Heart left ventricle (tissue), 16 donors: Measurements from ENCODE around the gene DENND5A. TPM values are rescaled to one million over a fixed set of nuclear protein-coding genes. Genes with fewer than 3 reads are reported as not detected.
A peak's percentile ranks its signal among the peaks of the same experiment; 100 is the strongest.

Experiments used
- ATAC-seq, 4 donors: fragments of 200-7000 bp; cut with Tn5 transposase; one replicate each; pipeline ENCODE4 v1.9.1; 2020 to 2022; ENCODE audit warnings: moderate library complexity in 4 of 4, mild to moderate bottlenecking in 3 of 4, moderate number of reproducible peaks in 1 of 4
- DNase-seq, 5 donors: peaks; one replicate each; pipeline ENCODE4 v3.0.0-alpha.2; 2020
- H3K27ac ChIP-seq, 12 donors: fragments of 200-600 bp; sonication (generic) in 4 of 12; one replicate each; pipeline versions ENCODE4 v1.5.0 to v1.8.0; 2016 to 2022; ENCODE audit warnings: mild to moderate bottlenecking in 2 of 12
- H3K27me3 ChIP-seq, 9 donors: fragments of 200-600 bp; sonication (generic) in 2 of 9; one replicate each; pipeline versions ENCODE4 v1.5.1 to v1.8.0; 2016 to 2022; ENCODE audit warnings: mild to moderate bottlenecking in 3 of 9
- H3K36me3 ChIP-seq, 9 donors: fragments of 200-600 bp; sonication (generic) in 2 of 9; one replicate each; pipeline versions ENCODE4 v1.5.0 to v1.8.0; 2018 to 2022; ENCODE audit warnings: mild to moderate bottlenecking in 2 of 9
- H3K4me1 ChIP-seq, 12 donors: fragments of 200-600 bp; sonication (generic) in 4 of 12; one replicate each; pipeline versions ENCODE4 v1.5.0 to v1.8.0; 2016 to 2022; ENCODE audit warnings: mild to moderate bottlenecking in 3 of 12
- H3K4me3 ChIP-seq, 12 donors: fragments of 200-600 bp; sonication (generic) in 4 of 12; one replicate each; pipeline versions ENCODE4 v1.5.0 to v1.8.0; 2017 to 2022; ENCODE audit warnings: mild to moderate bottlenecking in 9 of 12, moderate library complexity in 4 of 12
- H3K9me3 ChIP-seq, 12 donors: fragments of 200-600 bp; sonication (generic) in 4 of 12; one replicate each; pipeline versions ENCODE4 v1.5.0 to v1.8.0; 2016 to 2022; ENCODE audit warnings: mild to moderate bottlenecking in 1 of 12
- POLR2A ChIP-seq, 2 donors: fragments of 450-650 bp; IDR thresholded peaks; one replicate each; pipeline ENCODE4 v1.6.1; 2017; ENCODE audit warnings: antibody characterized with exemption in 2 of 2, mild to moderate bottlenecking in 2 of 2, moderate library complexity in 2 of 2
- WGBS, 4 donors: extraction: QIAGEN DNeasy Blood & Tissue Kit in 2 of 4; methylation state at CpG; one replicate each; pipeline versions ENCODE4 v1.1.5 to v1.1.7; 2013 to 2018; 5-methylcytosine and 5-hydroxymethylcytosine counted together
- intact Hi-C, 10 donors: fragments of 100-400 bp; cut with DNase I; formaldehyde crosslinking; loops; one replicate each; pipeline versions ENCODE4 v1.11.1 to v1.14.2; 2022
- polyA plus RNA-seq, 2 donors: library from polyadenylated mRNA; stranded (reverse); fragments of 200-250 nt; gene quantifications; one replicate each; pipeline ENCODE4 v1.2.3, GENCODE V29; 2013
- total RNA-seq, 9 donors: library from RNA; depleted of rRNA in 2 of 9; stranded (reverse); fragments of >200 nt in 2 of 9; fragmentation: NEBNext Ultra II Directional in 3 of 9; extraction: Animal tissue kit (Norgen Biotek cat#: 25700) in 3 of 9; gene quantifications; one replicate each; pipeline versions ENCODE4 v1.1.0 to v1.2.4, GENCODE V29; 2016 to 2023
- TF ChIP-seq, protein P1 (sequence below), 12 donors: fragments of 200-600 bp; sonication (generic) in 4 of 12; IDR thresholded peaks; one replicate each; pipeline versions ENCODE4 v1.5.0 to v1.8.0; 2018 to 2022; ENCODE audit warnings: antibody characterized with exemption in 12 of 12, mild to moderate bottlenecking in 5 of 12
- donor health status: ischemic (EF 13 %, LVEDD 7.1; RV severe dilation, severe dysfunction).
- donor health status: healthy with polysubstance abuse.
- donor health status: DM: no; HTN: yes; CAD: no.
- donor health status: DM: no; HTN: no; CAD: no.
- donor health status: ischemic (EF 25% LVEDD 6.9; RV normal size, moderate dysfunction).
- donor health status: ischemic (EF 25% LVEDD 5.7; RV mildly dilated, moderate dysfunction).
- donor health status: healthy.
- donor health status: DM: yes; HTN: yes; CAD: no.
- donor health status: ischemic (EF 35%, LVEDD 5.7; RV mildly dilated, moderate dysfunction).
- donor health status: nonischemic (EF 11% LVEDD 7.7; RV severe dilation, severe dysfunction).
- donor health status: DM: yes; HTN: yes; CAD: no.
- donor health status: PGD.
- donor health status: ischemic (EF 29% LVEDD 5.4; RV normal size, mild dysfunction).
- donor health status: nonischemic (EF 23%, LVEDD 6.1; RV moderate dilation, normal function).

The DENND5A gene
- total and polyA plus RNA-seq, 11 donors: 44.5 to 175 (median 113) TPM

DNA sequence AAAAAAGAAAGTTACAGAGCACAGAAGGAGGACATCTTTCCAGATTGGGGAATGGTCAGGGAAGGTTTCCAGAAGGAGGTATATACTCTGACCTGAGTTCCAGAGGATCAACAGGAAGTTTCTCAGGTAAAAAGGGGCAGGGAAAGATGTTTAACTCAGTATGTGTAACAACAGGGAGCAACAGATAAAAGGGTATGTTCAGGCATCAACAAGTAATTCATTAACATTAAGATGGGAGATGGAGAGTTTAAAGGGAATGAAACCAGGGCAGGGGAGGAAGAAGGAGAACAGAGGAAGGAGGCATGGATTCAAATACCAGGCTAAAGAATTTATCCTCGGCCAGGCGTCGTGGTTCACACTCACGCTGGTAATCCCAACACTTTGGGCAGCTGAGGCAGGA, 2.5 kb upstream of the DENND5A start:
- WGBS, 4 donors: 87 to 91% (median 88%) methylated on average over 4 of the region's 4 CpGs
- no peak for ATAC-seq
- intact Hi-C loops: loop anchor here in 8 of 10 donors (5.0 to 10.0 kb wide), 5 partner anchors 45 to 197 kb away; partner anchors contain the start of genes IPO7 (in 3 of the 8), TMEM41B (in 1 of the 8) and ZNF143 (in 1 of the 8)

DNA sequence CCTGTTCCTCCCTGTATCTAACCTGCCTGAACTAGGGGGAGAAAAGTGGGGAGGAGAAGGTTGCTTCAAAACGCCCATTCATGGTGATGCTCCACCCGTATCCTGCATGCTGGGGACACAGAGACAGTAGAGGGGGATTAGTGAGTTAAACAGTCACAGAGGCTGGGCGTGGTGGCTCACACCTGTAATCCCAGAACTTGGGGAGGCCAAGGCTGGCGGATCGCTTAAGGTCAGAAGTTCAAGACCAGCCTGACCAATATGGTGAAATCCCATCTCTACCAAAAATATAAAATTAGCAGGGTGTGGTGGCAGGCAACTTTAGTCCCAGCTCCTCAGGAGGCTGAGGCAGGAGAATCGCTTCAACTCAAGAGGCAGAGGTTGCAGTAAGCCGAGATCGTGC, 1.8 kb upstream of the DENND5A start:
- intact Hi-C loops: loop anchor here in 8 of 10 donors (5.0 to 10.0 kb wide), 5 partner anchors 45 to 198 kb away; partner anchors contain the start of genes IPO7 (in 3 of the 8), TMEM41B (in 1 of the 8) and ZNF143 (in 1 of the 8)
- ATAC-seq: no peak
- WGBS, 4 donors: 90 to 97% (median 96%) methylated on average over 8 of the region's 8 CpGs

More for the DNA sequence above, 2.5 kb upstream of the DENND5A start:
- H3K36me3 ChIP-seq: no peaks in the 10 kb centered on the region
- H3K27me3 ChIP-seq: no peaks in the 10 kb centered on the region
- TF ChIP-seq, protein P1, sequence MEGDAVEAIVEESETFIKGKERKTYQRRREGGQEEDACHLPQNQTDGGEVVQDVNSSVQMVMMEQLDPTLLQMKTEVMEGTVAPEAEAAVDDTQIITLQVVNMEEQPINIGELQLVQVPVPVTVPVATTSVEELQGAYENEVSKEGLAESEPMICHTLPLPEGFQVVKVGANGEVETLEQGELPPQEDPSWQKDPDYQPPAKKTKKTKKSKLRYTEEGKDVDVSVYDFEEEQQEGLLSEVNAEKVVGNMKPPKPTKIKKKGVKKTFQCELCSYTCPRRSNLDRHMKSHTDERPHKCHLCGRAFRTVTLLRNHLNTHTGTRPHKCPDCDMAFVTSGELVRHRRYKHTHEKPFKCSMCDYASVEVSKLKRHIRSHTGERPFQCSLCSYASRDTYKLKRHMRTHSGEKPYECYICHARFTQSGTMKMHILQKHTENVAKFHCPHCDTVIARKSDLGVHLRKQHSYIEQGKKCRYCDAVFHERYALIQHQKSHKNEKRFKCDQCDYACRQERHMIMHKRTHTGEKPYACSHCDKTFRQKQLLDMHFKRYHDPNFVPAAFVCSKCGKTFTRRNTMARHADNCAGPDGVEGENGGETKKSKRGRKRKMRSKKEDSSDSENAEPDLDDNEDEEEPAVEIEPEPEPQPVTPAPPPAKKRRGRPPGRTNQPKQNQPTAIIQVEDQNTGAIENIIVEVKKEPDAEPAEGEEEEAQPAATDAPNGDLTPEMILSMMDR (IDR thresholded peaks at IDR 0.05): no peak
- no peak for TF ChIP-seq POLR2A (IDR thresholded peaks at IDR 0.05)
- no peaks in the 10 kb centered on the region for H3K9me3 ChIP-seq
- peaks cover 0 to 22% (median 11%) of the 10 kb centered on the region in 12 donors for H3K4me1 ChIP-seq
- no peak overlapping the region for H3K4me3 ChIP-seq
- no peak for DNase-seq
- no peak overlapping the region for H3K27ac ChIP-seq

DNA sequence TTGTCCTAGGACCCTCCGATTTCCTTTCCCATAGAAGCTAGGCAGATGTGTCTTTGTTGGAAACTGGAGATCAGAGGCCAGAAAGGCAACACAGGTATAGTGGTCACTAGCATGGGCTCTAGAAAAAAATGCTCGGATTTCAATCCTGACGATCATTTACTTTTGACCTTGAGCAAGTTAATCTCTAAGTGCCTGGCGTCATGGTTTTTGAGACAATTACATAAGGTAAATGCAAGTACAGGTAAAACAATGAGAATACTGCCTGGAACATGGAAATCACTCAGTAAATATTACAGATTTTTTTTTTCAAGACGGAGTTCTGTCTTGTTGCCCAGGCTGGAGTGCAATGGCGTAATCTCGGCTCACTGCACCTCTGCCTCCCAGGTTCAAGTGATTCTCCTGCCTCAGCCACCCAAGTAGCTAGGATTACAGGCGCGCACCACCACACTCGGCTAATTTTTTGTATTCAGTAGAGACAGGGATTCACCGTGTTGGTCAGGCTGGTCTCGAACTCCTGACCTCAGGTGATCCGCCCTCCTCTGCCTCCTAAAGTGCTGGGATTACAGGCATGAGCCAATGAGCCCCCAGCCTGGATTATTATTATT, 1.1 kb upstream of the DENND5A start:
- no peaks in the 10 kb centered on the region for H3K27me3 ChIP-seq
- no peaks in the 10 kb centered on the region for H3K36me3 ChIP-seq
- WGBS, 4 donors: 83 to 89% (median 85%) methylated on average over 13 of the region's 13 CpGs
- intact Hi-C loops: loop anchor here in 8 of 10 donors (5.0 to 10.0 kb wide), 5 partner anchors 46 to 199 kb away; partner anchors contain the start of genes IPO7 (in 3 of the 8), TMEM41B (in 1 of the 8) and ZNF143 (in 1 of the 8)
- H3K4me1 ChIP-seq: peaks cover 0 to 35% (median 24%) of the 10 kb centered on the region in 12 donors
- ATAC-seq (no peak), DNase-seq (no peak)
- H3K4me3 ChIP-seq: peak overlapping the region in 4 of 12 donors; percentile 96 to 99 (median 98)
- TF ChIP-seq, protein P1 (IDR thresholded peaks at IDR 0.05): no peak
- no peak for TF ChIP-seq POLR2A (IDR thresholded peaks at IDR 0.05)
- peak overlapping the region in 10 of 12 donors; percentile 93 to 99 (median 98) for H3K27ac ChIP-seq
- H3K9me3 ChIP-seq: no peaks in the 10 kb centered on the region

More for the DNA sequence above, 1.8 kb upstream of the DENND5A start:
- TF ChIP-seq, protein P1 (IDR thresholded peaks at IDR 0.05): no peak
- TF ChIP-seq POLR2A (IDR thresholded peaks at IDR 0.05): no peak
- no peaks in the 10 kb centered on the region for H3K9me3 ChIP-seq
- no peaks in the 10 kb centered on the region for H3K36me3 ChIP-seq
- DNase-seq: no peak
- peaks cover 0 to 28% (median 18%) of the 10 kb centered on the region in 12 donors for H3K4me1 ChIP-seq
- no peak overlapping the region for H3K27ac ChIP-seq
- H3K4me3 ChIP-seq: no peak overlapping the region
- no peaks in the 10 kb centered on the region for H3K27me3 ChIP-seq
